Caki2 (cell line): ENCODE results near the gene PRPF4. TPM values are rescaled to one million over a fixed set of nuclear protein-coding genes. Genes with fewer than 3 reads are reported as not detected.
"Not testable (repeated sequence)": the region's sequence is repeated elsewhere in the genome, so short reads cannot be mapped to it uniquely, and the experiment has no call there.

Experiments used
- DNase-seq: peaks from one replicate; pipeline ENCODE4 v3.0.0-alpha.2; 2015; ENCODE audit warnings: low read depth
- in situ Hi-C: cut with HindIII; loops from 2 replicates; pipeline ENCODE4 v1.10.0; 2016; ENCODE audit warnings: low sequenced_read_pairs, low pct_unique_long_range_greater_than_20kb, mixed read lengths
- total RNA-seq: library from RNA; depleted of rRNA; stranded (reverse); fragments of >200 nt; shearing (Covaris generic); gene quantifications from 2 replicates; pipeline ENCODE4 v1.2.3, GENCODE V29; 2014; ENCODE audit warnings: low replicate concordance

The PRPF4 gene
- total RNA-seq, 1 experiment from 2014 or later, result 56.1 TPM

DNA sequence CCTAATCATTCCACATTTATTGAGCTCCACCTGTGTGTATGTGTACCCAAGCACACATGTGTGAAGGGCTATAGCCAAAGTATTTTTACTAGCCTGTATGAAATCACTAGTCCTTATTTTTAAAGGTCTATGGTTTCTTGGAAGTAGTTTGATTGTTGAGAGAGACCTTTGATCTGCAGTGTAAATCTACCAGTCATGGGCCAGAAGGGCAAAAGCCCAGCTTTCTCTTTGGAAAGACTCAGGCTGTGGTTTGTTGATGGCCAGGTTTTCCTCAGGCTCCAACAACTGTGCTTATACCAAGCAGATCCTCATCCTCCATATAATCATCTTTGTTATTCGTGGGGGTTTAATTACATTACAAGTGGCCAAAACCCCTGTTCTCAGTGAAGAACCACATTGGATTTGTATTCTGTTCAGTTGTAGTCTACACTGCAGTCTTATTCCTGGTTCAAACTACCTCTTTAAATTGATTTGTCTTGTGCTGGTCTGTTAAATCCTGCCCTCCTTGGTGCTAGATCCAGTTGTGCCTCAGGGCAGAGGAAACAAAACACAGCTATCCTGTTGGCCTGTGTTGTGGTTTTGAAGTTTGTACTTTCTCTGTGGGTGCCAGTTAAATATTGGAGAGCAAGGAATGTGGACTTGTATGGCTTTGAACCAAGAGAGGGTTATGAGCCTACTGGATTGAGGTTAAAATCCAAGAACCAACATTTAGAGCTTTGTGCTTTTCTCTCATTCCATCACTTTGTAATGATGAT, 13.4 kb upstream of the PRPF4 start:
- in situ Hi-C loops, result no loop called here
- no peak for DNase-seq

DNA sequence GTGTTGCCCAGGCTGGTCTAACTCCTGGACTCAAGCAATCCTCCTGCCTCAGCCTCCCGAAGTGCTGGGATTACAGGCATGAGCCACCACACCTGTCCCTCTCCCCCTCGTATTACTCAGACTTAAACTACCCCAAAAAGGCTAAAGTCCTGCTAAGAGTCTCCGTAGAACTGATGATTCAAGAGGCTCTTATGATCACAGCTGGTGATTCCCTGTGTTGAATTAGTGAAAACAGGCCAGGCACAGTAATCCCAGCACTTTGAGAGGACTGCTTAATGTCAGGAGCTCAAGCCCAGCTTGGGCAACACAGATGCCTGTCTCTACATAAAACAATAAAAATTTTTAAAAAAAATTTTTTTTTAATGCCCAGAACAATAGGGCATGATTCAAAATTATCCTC, 9.3 kb upstream of the PRPF4 start:
- in situ Hi-C loops, result no loop called here
- no peak for DNase-seq

DNA sequence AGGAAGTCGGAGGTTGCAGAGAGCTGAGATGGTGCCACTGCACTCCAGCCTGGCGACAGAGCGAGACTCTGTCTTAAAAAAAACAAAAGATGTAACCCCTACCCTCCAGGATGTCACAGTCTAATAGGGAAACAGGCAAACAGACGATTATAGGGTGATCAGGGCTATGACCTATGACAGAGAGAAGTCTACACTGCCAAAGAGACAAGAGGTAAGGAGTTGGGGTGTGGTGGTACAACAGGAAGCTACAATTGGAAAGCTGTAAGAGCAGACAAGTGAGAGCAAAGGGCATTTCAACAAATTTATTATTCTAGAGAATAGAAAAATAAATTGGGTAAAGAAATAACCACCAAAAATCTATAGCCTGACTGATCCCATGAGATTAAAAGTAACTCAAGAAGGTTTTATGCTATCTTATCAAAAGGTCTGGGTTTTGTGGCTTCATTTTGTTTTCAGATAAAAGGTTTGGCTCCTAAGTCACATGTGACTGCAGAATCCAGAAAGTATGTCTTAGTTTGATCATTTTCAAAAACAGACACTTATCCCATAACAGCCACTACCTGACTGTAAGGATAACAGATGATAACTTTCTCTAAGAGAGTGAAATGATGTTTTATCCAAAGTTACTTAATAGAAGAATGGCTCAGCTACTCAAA, 7.4 kb upstream of the PRPF4 start:
- no peak for DNase-seq
- in situ Hi-C loops, result no loop called here

DNA sequence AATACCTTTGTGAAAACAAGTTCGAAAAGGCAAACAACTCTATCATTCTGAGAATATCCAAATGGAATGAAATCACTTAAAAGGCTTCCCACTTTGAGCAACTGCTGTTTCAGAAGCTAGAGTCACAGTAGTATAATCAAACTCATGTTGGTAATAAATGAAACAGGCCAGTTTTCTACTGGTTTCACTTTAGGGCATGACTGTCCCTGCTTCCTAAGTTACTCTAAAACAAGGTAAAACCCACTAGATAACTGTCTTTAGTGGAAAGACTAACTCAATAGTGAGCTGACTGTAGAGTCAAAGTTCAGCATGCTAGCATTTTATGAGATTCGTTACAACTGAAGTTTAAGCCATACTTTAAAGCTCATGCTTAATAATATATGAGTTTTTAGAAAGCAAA, 6.1 kb upstream of the PRPF4 start:
- no peak for DNase-seq
- in situ Hi-C loops, result no loop called here

DNA sequence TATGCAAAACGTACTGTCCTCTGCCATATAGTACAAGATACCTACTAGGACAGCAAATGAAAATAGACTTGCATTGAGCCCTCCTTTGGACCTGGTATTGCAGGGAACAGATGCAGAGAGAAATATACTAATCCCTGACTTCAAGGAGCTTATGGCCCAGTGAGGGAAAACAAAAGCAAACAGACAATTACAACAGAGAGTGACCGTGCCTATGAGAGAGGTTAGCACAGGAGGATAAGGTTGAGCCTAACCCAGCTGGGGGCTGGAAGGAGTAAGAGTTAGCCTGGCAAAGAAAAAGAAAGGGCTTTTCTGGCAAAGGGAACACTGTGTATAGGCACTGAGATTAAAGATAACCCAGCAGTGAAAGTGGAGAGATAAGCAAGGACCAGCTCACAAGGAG, 5.6 kb upstream of the PRPF4 start:
- no peak for DNase-seq
- in situ Hi-C loops, result no loop called here

DNA sequence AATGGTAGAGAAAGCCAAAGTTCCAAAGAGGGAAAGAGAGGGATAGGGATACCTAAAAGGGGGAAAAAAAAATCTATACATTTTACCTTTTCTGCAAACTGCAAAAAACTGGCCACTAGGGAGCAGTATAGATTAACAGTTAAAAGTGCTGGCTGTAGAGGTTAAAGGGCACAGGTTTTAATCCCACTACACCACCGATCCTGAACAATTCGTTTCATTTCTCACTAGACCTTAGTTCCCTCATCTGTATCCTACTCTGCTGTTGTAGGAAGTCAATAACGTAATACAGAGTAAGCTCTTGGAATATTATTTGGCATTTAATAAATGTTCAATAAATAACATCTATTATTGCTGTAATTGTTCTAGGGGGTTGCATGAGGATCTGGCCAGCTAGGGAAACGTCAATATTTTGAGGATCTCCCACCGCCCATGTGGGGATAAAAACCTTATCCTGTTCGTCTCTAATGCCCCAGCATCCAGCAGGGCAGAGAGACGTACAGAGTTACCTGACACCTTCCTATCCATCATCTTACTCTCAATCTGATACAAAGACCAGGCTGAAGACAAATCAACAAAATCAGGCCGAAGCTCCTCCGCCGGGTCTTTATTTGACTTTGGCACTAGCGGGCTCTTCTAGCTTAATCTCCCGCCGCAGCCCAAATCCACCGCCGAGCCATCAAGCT, 843 bp upstream of the PRPF4 start:
- in situ Hi-C loops, result no loop called here
- peak; percentile 58 for DNase-seq

DNA sequence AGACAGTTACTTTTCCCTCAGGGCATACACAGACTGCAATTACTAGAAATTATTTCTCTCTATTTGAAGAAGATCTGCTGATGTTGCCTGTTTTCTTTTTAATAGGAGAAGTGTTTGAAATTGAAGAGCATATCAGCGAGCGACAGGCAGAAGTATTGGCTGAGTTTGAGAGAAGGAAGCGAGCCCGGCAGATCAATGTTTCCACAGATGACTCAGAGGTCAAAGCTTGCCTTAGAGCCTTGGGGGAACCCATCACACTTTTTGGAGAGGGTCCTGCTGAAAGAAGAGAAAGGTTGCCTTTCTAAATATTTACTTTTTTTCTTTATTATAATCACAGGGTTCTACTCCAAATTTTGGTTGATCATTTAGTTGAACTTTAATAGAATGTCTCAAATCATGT, 3.4 kb downstream of the PRPF4 start:
- in situ Hi-C loops, result no loop called here
- no peak for DNase-seq

DNA sequence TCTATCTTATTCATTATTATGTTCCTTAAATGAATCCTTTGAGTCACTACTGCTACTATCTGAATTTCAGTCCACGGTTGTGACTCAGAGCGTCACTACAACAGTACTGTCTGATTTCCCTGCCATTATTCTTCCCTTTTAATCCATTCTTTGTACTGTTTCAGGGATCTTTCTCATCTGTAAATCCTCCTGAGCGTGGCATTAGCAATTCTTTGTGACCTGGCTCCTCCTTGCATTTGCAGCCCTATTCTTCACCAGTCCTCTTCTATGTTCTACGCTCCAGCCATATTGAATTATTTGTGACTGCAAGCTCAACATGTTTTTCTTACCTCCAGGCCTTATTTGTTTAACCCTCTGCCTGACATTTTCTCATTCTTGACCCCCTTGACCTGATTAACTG, 5.9 kb downstream of the PRPF4 start:
- DNase-seq, result no peak
- in situ Hi-C loops, result no loop called here

DNA sequence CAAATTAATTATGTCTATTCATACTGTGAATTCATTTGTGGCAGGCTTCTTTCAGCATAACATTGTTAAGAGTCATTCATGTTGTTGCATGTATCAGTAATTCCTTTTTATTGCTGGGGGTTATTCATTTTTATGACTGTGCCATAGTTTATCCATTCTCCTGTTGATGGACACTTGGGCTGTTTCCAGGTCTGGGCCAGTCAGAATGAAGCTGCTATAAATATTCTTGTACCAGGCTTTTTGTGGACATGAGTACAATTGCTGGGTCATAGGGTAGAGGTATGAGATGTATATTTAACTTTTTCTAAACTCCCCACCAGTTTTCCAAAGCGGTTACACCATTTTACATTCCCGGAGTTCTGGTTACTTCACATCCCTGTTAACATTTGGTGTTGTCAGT, 13.6 kb downstream of the PRPF4 start:
- in situ Hi-C loops, result no loop called here
- DNase-seq, result no peak

DNA sequence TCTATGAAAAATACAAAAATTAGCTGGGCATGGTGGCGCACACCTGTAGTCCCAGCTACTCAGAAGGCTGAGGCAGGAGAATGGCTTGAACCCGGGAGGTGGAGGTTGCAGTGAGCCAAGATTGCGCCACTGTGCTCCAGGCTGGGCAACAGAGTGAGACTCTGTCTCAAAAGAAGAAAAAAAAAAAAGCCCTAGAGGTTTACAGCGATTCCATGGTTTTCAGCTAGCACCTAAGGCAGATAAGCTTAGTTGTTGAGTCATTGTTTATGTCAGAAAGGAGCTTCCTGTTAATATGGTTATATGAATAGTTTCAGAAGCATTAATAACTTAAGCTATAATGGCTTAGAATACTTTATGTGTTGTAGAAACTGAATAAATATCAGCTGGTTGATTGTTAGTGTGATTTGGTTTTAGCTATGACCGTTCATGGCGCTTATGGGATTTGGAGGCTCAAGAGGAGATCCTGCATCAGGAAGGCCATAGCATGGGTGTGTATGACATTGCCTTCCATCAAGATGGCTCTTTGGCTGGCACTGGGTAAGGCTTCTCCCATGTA, 14.7 kb downstream of the PRPF4 start:
- in situ Hi-C loops, result no loop called here
- no peak for DNase-seq

DNA sequence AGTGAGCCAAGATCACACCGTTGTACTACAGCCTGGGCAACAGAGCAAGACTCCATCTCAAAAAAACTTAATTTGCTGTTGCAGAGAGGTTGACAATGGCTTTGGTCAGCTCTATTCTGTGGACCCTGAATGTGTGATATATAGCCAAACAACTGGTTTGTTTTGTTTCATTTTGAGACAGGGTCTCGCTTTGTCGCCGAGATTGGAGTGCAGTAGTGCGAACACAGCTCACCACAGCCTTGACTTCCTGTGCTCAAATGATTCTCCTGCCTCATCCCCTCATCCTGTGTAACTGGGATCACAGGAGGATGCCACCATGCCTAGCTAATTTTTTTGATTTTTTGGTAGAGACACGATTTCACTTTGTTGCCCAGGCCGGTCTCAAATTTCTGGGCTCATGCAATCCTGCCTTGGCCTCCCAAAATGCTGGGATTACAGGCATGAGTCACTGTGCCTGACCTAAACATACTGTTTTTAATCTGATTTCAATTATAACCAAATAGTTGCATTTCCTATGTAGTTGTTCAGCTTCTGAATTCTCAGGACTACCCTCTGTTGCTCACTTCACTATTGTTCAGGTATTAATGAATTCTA, 17.9 kb downstream of the PRPF4 start:
- in situ Hi-C loops, result no loop called here
- no peak for DNase-seq

DNA sequence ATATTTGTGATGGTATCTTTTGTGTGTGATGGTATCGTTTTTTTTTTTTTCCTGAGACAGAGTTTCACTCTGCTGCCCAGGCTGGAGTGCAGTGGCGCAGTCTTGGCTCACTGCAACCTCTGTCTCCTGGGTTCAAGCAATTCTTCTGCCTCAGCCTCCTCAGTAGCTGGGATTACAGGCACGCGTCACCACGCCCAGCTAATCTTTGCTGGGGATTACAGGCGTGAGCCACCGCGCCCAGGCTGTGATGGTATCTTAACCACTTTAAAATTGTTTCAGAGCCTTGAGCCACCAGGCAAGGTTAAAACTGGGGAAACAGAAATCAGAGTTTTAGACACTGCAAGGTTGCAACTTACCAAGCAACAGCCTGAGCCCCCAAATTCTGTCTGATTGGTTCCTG, 20.8 kb downstream of the PRPF4 start:
- DNase-seq, in situ Hi-C loops: not testable (repeated sequence)

DNA sequence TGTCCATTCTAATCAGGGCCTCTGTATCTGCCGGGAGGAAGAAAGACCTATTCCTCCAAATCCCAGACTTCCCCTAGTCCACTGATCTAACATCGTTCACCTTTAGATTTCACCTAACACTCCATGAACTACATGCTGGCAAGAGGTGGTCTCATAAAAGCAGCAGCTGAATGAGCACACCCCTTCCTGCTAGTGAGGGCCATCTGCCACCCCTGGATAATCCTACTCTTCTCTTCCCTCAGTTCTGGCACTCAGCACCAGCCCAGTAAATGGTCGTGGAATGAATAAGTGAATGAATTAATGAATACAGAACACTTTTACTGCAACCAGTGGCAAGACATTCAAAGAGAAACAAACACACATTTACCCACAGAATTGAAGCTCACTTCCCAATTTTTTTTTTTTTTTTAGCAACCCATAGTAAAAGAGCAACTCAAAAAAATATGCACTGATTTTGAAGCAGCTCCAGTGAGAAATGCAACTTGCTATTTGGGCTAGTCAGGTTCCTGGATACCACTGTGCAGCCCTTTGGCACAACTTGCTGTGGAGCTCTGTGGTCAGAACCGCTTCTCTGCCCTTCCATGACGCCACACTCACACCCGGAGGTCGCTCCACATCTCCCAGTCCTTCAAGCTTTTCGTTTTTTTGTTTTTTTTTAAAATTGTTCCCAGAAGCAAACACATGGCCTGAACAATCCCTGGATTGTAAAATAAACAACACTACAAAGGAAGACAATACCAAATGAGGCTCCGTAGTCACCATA, 21.5 kb downstream of the PRPF4 start:
- in situ Hi-C loops, result no loop called here
- DNase-seq, result no peak

DNA sequence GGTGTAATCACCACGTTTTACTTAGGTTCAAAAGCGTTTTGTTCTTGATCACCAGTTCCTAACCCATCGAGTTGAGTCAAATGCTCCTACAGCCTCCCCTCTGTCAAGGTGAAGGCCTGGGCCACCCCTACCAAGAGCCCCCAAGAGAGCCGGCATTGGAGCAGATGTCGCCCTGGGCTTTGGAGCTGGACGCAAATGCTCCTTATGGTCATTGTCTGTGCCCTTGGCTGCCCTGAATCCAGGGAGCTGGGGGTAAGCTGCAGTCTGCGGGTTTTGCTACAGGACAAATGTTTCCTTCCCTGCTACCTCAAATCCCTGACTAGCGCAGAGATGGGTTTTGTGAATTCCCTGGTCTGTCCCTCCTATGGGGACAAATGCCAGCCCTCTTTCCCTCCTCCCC, 22.9 kb downstream of the PRPF4 start:
- in situ Hi-C loops, result no loop called here
- no peak for DNase-seq

DNA sequence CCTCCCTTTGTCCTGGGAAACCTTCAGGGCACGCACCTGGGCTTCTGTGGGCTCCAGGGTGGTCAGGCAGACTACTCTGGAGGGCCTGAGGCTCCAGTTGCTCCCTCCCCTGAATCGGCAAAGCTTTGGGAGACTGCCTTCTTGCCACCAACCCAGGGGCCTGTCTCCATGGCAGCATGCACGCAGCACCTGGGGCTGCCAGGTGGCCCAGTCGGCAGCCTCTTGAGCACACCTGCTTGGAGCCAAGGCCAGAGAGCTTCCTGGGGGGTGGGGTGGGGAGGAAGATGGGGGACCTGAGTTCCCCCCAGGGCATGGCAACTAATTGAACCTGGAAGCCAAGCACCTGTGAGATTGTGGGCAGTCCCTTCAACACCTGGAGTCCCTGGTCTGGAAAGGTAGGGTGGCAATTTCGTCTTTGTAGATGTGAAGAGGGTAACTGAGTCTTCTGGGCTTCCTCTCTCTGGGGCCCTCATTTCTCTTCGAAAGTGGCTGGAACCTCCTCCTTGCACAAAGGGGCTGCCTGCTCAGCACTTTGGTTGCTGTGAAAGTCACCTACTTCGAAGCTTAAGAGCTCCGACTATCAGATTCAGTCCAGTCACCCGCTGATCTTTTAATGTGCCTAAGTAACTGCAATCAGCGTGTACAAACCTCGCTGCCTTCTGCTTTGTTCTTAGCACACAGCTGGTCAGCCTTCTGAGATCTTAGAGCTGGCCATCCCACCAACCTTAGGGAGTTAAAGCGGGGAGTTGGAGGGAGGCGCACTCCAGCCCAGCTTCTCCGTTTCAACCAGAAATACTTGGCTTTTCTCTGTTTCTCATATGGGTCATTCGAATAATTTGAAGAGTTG, 23.7 kb downstream of the PRPF4 start:
- in situ Hi-C loops, result no loop called here
- no peak for DNase-seq

DNA sequence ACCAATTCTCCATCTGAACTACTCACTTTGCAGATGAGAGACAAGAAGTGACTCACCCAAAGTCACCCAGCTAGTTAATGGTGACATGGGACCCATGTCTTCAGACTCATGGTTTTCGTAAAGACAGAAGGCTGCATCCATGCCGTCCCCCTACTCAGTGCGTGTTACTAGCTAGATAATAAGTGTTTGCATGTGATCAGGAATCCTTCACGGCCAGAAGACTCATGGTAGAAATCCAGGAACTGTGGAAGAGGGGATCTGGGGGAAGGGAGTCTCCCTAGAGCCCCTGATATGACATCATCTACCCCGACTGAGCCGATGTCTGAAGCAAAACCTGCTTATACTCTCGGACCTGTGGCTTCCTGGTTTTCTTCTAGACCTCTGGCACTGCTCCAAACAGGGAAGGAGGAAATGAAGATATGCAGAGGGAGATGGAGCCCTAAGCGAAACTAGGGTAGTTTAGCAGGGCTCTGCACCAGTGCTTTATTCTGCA, 24.4 kb downstream of the PRPF4 start:
- in situ Hi-C loops, result no loop called here
- DNase-seq, result no peak

DNA sequence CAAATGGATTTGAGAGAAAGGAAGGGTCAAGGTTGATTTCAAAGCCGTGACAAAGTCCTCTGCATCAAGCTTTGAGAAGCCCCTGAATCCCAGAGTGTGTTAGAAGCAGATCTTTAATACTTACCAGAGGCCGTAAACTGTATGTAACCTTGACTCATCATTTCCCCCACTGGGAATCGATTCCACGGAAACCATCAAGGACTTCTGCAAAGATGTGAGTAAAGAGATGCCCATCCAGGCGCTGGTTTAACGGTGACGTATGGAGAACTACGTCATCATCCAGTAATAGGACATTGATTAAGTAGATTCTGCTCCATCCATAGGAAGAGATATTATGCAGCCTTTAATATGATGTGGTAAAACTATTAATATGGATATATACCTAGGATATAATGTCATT, 26.1 kb downstream of the PRPF4 start:
- DNase-seq, result no peak
- in situ Hi-C loops, result no loop called here
